Mucosa of gallbladder (tissue), 1 donor: Measurements from ENCODE around the gene AOAH. TPM values are rescaled to one million over a fixed set of nuclear protein-coding genes. Genes with fewer than 3 reads are reported as not detected.
"Not testable (repeated sequence)": the region's sequence is repeated elsewhere in the genome, so short reads cannot be mapped to it uniquely, and the experiment has no call there.

Source experiments
- DNase-seq: peaks from one replicate; pipeline ENCODE4 v3.0.0-alpha.2; 2020; ENCODE audit warnings: low spot score
- total RNA-seq: library from RNA; stranded (reverse); gene quantifications from one replicate; pipeline ENCODE4 v1.2.1, GENCODE V29; 2021
- donor health status: DM: no; HTN: no; CAD: no.

AOAH gene
- total RNA-seq, 1 donor from 2014 or later = 17.0 TPM

DNA sequence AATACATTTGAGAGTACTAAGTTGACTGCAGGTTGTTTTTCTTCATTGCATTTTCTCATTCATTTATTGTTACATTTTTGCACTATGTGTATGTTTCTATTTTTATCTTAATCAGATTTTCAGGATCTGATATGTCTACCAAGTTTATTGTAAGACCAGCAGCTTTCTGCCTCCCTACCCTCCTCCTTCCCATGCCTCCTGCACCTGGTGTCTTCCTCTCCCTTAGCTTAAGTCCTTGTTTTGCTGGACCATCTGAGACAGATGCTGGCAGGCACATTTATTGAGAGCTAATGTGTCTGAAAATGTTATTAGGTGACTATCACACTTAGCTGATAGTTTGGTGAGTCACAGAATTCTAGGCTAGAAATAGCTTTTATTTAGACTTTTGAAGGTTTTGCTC is 255.1 kb downstream of the AOAH start:
- DNase-seq = no peak

DNA sequence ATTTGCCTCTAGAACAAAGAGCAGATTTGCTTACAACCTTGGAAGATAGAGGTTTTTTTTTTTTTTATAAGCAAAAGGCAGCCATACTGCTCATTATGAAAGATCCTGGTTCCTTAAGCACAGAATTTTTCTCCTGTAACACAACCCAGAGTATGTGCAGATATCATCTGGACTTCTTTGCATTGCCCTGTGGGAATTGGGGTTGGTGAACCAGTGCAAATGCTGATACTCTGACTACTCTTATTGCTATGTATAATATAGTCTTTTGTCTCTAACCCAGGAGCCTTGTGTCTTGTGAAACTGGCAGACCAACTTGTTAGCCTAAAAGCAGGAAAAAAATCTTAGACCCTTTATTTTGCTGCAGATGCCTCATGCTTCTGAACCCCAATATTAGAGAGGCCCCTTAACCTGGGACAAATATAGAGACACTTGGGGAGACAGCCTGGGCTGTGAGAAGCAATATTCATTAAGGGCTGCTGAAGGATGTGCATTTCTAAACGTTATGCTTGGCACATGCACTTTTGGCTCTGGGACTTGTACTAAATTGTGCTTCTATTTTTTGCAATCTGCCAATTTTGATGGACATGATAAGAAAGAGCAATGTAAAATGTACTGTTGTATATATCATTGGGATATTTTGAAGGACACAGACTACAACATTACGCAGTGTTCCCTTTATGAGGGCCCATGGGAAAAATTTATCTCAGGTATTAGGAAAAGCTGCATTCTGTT is 255.8 kb downstream of the AOAH start:
- no peak for DNase-seq

GRCh38 chr7:36466001-36466400 is 258.3 kb downstream of the AOAH start:
- not testable (repeated sequence) for DNase-seq

DNA sequence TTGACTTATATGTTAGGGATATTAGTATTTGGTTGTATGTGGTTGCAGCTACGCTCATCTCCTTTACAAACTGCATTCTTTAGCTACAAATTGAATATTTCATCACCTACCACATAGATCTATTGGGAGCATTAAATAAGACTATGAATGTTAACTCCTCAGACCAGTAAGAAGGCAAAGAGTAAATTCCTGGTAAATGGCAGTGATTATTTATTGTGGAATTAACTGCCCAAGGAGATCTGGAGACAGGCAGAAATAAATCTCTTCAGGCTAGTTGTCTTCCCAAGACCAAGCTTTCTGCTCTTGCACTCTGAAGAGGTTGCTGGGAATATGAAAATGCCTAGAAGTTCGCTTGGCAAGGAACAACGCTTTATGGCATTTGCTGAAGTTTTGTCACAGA is 260.0 kb downstream of the AOAH start:
- DNase-seq = no peak
